Measurements from ENCODE around the gene PLEKHG3.

DNA sequence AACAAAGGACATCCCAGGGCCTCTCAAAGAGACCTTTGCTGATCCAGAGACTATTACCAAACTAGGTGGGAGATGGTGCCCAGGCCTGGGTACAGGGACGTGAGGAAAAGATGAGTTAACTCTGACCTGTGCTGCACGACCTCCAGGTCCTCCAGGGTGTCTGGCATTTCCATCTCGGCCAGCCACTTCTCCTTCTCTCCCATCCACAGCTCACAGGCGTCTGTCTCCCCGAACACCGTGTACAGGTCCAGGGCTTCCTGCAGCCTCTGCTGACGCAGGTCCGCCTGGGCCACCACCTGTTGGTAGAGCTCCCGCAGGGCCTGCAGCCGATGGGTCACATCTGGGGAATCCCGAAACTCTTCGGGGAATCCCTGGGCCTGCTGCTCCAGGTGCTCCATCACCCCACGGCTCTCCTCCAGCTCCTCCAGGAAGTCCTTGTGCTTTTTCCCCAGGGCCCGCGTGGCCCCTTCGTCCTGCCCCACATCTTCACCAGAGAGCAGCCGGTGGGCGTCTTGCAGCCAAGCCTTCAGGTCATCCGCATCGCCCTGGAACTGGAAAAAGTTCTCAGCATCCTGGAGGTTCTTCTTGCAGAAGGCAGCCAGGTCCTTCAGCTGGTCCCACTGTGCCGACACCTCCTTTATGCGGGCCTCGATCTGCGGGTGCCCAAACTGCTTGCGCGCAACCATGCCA lies 88.8 kb downstream of the PLEKHG3 start:
- TF ChIP-seq, protein P1, sequence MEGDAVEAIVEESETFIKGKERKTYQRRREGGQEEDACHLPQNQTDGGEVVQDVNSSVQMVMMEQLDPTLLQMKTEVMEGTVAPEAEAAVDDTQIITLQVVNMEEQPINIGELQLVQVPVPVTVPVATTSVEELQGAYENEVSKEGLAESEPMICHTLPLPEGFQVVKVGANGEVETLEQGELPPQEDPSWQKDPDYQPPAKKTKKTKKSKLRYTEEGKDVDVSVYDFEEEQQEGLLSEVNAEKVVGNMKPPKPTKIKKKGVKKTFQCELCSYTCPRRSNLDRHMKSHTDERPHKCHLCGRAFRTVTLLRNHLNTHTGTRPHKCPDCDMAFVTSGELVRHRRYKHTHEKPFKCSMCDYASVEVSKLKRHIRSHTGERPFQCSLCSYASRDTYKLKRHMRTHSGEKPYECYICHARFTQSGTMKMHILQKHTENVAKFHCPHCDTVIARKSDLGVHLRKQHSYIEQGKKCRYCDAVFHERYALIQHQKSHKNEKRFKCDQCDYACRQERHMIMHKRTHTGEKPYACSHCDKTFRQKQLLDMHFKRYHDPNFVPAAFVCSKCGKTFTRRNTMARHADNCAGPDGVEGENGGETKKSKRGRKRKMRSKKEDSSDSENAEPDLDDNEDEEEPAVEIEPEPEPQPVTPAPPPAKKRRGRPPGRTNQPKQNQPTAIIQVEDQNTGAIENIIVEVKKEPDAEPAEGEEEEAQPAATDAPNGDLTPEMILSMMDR (conservative IDR thresholded peaks at IDR 0.05 in 1 of 2, IDR thresholded peaks at IDR 0.05 in 1 of 2; ENCODE audit: low read depth in 1 of 2, low read length in 2 of 2) = no peak
- TF ChIP-seq EZH2 (IDR thresholded peaks at IDR 0.05; ENCODE audit: low read length, missing control alignments) = no peak

Measured in fibroblast of lung (primary cell).